Hepatocyte (in vitro differentiated cells): ENCODE measurements around the gene HNF4A. TPM values are rescaled to one million over a fixed set of nuclear protein-coding genes. Genes with fewer than 3 reads are reported as not detected.

Experiments
- DNase-seq: peaks from one replicate; pipeline ENCODE4 v3.0.0-alpha.2; 2016; ENCODE audit warnings: low spot score
- H2AFZ ChIP-seq: fragments of 200-600 bp; sonication (generic); 2 replicates; pipeline ENCODE4 v1.6.0; 2016; ENCODE audit warnings: antibody characterized with exemption, mild to moderate bottlenecking
- H3K27ac ChIP-seq: fragments of 200-600 bp; sonication (generic); 2 replicates; pipeline ENCODE4 v1.5.1; 2016; ENCODE audit warnings: mild to moderate bottlenecking
- H3K27me3 ChIP-seq: fragments of 200-600 bp; sonication (generic); 2 replicates; pipeline ENCODE4 v1.6.1; 2016
- H3K36me3 ChIP-seq: fragments of 200-600 bp; sonication (generic); replicated peaks from 2 replicates; pipeline ENCODE4 v1.5.1; 2016; ENCODE audit warnings: low read depth; ENCODE audit not compliant: insufficient read depth
- H3K4me1 ChIP-seq: fragments of 200-600 bp; sonication (generic); 2 replicates; pipeline ENCODE4 v1.5.1; 2016; ENCODE audit warnings: mild to moderate bottlenecking, moderate library complexity; ENCODE audit not compliant: insufficient read depth
- H3K4me2 ChIP-seq: fragments of 200-600 bp; sonication (generic); 2 replicates; pipeline ENCODE4 v1.6.0; 2016
- H3K4me3 ChIP-seq: fragments of 200-600 bp; sonication (generic); 2 replicates; pipeline ENCODE4 v1.5.1; 2016; ENCODE audit warnings: mild to moderate bottlenecking
- H3K79me2 ChIP-seq: fragments of 200-600 bp; sonication (generic); 2 replicates; pipeline ENCODE4 v1.6.0; 2017; ENCODE audit warnings: mild to moderate bottlenecking
- H3K9me2 ChIP-seq: fragments of 200-600 bp; sonication (generic); replicated peaks from 2 replicates; pipeline ENCODE4 v1.6.0; 2017; ENCODE audit warnings: mild to moderate bottlenecking; ENCODE audit not compliant: insufficient read depth
- H3K9me3 ChIP-seq: fragments of 200-600 bp; sonication (generic); 2 replicates; pipeline ENCODE4 v1.5.1; 2016; ENCODE audit warnings: low read depth, mild to moderate bottlenecking
- H4K20me1 ChIP-seq: fragments of 200-600 bp; sonication (generic); 2 replicates; pipeline ENCODE4 v1.6.0; 2016; ENCODE audit warnings: mild to moderate bottlenecking; ENCODE audit not compliant: insufficient read depth, poor library complexity, severe bottlenecking
- EZH2 ChIP-seq: fragments of 200-600 bp; sonication (generic); IDR thresholded peaks from 2 replicates; pipeline ENCODE4 v1.6.1; 2016; ENCODE audit warnings: antibody characterized with exemption, mild to moderate bottlenecking, borderline replicate concordance
- EZH2phosphoT487 ChIP-seq: fragments of 200-600 bp; sonication (generic); IDR thresholded peaks from one replicate; pipeline ENCODE4 v1.6.1; 2018; ENCODE audit warnings: antibody characterized with exemption, mild to moderate bottlenecking, low read depth, moderate library complexity; ENCODE audit not compliant: unreplicated experiment, severe bottlenecking
- WGBS: methylation state at CpG from one replicate; pipeline ENCODE4 v1.1.6; 2016; ENCODE audit warnings: low lambda C conversion rate; ENCODE audit errors: missing lambda C conversion rate; 5-methylcytosine and 5-hydroxymethylcytosine counted together
- polyA plus RNA-seq: library from polyadenylated mRNA; unstranded; fragments of >200 nt; fragmentation: Nextera tagmentation; extraction: Ambion mirVana; gene quantifications from 2 replicates; pipeline ENCODE4 v1.2.1, GENCODE V29; 2016
- total RNA-seq: library from RNA; depleted of rRNA; stranded (reverse); fragments of >200 nt; gene quantifications from 2 replicates; pipeline ENCODE4 v1.2.3, GENCODE V29; 2014
- TF ChIP-seq, protein P1 (sequence below): fragments of 200-600 bp; sonication (generic); IDR thresholded peaks from 2 replicates; pipeline ENCODE4 v1.5.1; 2016; ENCODE audit warnings: antibody characterized with exemption, mild to moderate bottlenecking; ENCODE audit not compliant: poor library complexity

The HNF4A gene
- total and polyA plus RNA-seq, 2 experiments from 2014 or later: 38.2 to 88.0 TPM

DNA sequence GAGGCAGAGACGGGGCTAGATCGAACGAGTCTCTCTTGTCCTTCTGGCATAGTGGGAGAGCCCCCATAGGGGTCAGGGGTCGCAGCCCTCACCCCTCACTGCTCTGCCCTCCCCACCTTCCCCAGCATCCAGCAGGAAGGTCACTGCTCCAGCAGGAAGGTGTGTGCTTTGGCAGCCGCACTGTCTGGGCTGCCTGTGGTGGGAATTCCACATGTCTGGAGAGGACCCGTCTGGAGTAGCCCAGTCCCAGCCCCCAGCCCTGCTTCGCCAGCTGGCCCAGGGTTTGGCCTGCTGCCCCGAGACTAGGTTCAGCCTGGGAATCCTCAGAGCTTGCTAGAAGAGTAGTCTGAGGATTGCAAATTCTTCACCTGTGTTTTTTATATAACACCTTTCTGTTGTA is 21.2 kb upstream of the HNF4A start:
- Histone ChIP-seq H3K4me2 (no peak overlapping the region), H3K27me3 (no peaks in the 10 kb centered on the region), H3K36me3 (no peaks in the 10 kb centered on the region), H3K4me3 (no peak overlapping the region), H3K9me2 (no peaks in the 10 kb centered on the region), H4K20me1 (no peaks in the 10 kb centered on the region), H3K79me2 (no peaks in the 10 kb centered on the region), H2AFZ (no peak overlapping the region), H3K9me3 (no peaks in the 10 kb centered on the region), H3K27ac (no peak overlapping the region), H3K4me1 (no peaks in the 10 kb centered on the region)
- WGBS: 64% methylated on average over 7 of the region's 8 CpGs
- DNase-seq: no peak
- no peak for TF ChIP-seq EZH2phosphoT487
- TF ChIP-seq, protein P1, sequence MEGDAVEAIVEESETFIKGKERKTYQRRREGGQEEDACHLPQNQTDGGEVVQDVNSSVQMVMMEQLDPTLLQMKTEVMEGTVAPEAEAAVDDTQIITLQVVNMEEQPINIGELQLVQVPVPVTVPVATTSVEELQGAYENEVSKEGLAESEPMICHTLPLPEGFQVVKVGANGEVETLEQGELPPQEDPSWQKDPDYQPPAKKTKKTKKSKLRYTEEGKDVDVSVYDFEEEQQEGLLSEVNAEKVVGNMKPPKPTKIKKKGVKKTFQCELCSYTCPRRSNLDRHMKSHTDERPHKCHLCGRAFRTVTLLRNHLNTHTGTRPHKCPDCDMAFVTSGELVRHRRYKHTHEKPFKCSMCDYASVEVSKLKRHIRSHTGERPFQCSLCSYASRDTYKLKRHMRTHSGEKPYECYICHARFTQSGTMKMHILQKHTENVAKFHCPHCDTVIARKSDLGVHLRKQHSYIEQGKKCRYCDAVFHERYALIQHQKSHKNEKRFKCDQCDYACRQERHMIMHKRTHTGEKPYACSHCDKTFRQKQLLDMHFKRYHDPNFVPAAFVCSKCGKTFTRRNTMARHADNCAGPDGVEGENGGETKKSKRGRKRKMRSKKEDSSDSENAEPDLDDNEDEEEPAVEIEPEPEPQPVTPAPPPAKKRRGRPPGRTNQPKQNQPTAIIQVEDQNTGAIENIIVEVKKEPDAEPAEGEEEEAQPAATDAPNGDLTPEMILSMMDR: no peak
- no peak for TF ChIP-seq EZH2

DNA sequence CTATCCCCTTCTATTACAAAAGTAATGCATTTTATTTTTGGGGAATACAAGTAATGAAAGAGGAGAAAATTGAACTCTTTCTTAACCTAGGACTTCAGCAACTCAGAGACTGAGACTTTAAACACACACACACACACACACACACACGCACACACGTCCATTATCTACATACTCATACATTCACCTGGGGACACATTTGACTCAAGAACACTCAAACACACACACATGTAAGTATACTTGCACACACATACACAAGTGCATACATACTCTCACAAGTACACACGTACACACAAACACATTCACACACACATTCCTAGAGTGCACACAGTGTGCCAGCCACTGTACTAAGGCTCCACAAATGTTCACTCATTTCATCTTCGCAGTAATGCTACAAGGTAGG is 20.8 kb upstream of the HNF4A start:
- DNase-seq: no peak
- Histone ChIP-seq H3K36me3 (no peaks in the 10 kb centered on the region), H3K79me2 (no peaks in the 10 kb centered on the region), H3K27ac (no peak overlapping the region), H3K9me2 (no peaks in the 10 kb centered on the region), H3K9me3 (no peaks in the 10 kb centered on the region), H3K4me2 (no peak overlapping the region), H4K20me1 (no peaks in the 10 kb centered on the region), H3K4me1 (no peaks in the 10 kb centered on the region), H3K4me3 (no peak overlapping the region), H2AFZ (no peak overlapping the region), H3K27me3 (no peaks in the 10 kb centered on the region)
- TF ChIP-seq EZH2 (no peak), EZH2phosphoT487 (no peak)
- TF ChIP-seq, protein P1: no peak
- WGBS: 79% methylated on average over 4 of the region's 4 CpGs

DNA sequence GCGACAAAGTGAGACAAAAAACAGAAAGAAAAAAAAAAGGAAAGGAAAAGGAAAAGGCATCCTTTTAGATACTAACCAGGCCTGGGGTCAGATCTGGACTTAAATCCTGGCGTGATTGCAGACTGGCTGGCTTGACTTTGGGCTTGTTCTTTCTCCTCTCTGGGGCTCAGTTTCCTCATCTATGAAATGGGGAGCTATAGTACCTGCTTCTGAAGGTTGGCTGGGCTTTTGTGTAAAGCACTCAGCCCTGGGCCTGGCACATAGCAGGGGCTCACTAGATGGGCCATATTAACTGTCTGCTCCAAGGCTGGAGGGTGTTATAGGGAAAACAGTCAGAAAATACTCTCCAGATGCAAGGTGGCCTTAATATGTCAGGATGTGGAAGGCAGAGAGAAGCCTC is 19.8 kb upstream of the HNF4A start:
- 85% methylated on average over 2 of the region's 2 CpGs for WGBS
- TF ChIP-seq EZH2: no peak
- no peak for TF ChIP-seq EZH2phosphoT487
- TF ChIP-seq, protein P1: no peak
- H3K9me3 ChIP-seq: no peaks in the 10 kb centered on the region
- H3K27me3 ChIP-seq: no peaks in the 10 kb centered on the region
- no peaks in the 10 kb centered on the region for H3K36me3 ChIP-seq
- no peak overlapping the region for H3K4me3 ChIP-seq
- no peak for DNase-seq
- H3K27ac ChIP-seq: no peak overlapping the region
- H3K9me2 ChIP-seq: no peaks in the 10 kb centered on the region
- H4K20me1 ChIP-seq: no peaks in the 10 kb centered on the region
- H3K4me1 ChIP-seq: no peaks in the 10 kb centered on the region
- no peak overlapping the region for H3K4me2 ChIP-seq
- no peaks in the 10 kb centered on the region for H3K79me2 ChIP-seq
- H2AFZ ChIP-seq: no peak overlapping the region

DNA sequence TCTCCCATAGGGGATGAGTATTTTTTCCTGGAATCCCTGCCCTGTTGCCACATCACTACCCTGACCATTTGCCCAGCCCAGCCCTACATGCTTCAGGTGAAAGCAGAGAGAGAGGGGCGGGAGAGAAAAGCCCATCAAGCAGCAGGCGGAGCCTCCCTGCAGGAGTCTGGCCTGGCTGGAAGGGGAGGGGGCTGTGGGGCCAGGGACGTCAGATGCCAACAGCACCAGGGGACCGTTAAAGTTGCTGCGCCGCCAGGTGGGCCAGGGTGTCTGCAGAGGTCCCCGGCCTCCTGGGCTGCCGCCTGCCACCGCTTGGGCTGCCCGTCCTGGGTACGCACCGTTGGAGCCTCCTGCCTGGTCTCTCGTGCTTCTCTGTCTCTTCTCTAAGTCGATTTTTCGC is 19.4 kb upstream of the HNF4A start:
- Histone ChIP-seq H3K4me1 (no peaks in the 10 kb centered on the region), H3K36me3 (no peaks in the 10 kb centered on the region), H3K9me2 (no peaks in the 10 kb centered on the region), H3K79me2 (no peaks in the 10 kb centered on the region), H3K4me3 (no peak overlapping the region), H3K9me3 (no peaks in the 10 kb centered on the region), H3K4me2 (no peak overlapping the region), H3K27ac (no peak overlapping the region), H3K27me3 (no peaks in the 10 kb centered on the region), H2AFZ (no peak overlapping the region), H4K20me1 (no peaks in the 10 kb centered on the region)
- no peak for DNase-seq
- 40% methylated on average over 14 of the region's 15 CpGs for WGBS
- no peak for TF ChIP-seq EZH2
- TF ChIP-seq, protein P1: no peak
- TF ChIP-seq EZH2phosphoT487: no peak
